Neural cell (in vitro differentiated cells): ENCODE measurements around the gene UIMC1.

Experiments used
- EP300 ChIP-seq: fragments of 450-650 bp; conservative IDR thresholded peaks from 2 replicates; pipeline ENCODE4 v1.6.1; 2014; ENCODE audit warnings: antibody characterized with exemption, mild to moderate bottlenecking, moderate library complexity; ENCODE audit not compliant: poor library complexity, severe bottlenecking
- EZH2 ChIP-seq: fragments of 200-600, 300-800 bp; shearing (Covaris generic), sonication (generic); IDR thresholded peaks from 2 replicates; pipeline ENCODE4 v1.6.1; 2014; ENCODE audit warnings: antibody characterized with exemption, low read length, borderline replicate concordance, mild to moderate bottlenecking; ENCODE audit not compliant: insufficient read depth, poor library complexity, severe bottlenecking
- MXI1 ChIP-seq: fragments of 450-650 bp; conservative IDR thresholded peaks from 2 replicates; pipeline ENCODE4 v1.6.1; 2014; ENCODE audit warnings: antibody characterized with exemption, mild to moderate bottlenecking; ENCODE audit not compliant: poor library complexity, severe bottlenecking
- POLR2AphosphoS5 ChIP-seq: IDR thresholded peaks from 2 replicates; pipeline ENCODE4 v1.6.1; 2012
- TF ChIP-seq, protein P1 (sequence below): fragments of 450-650 bp; IDR thresholded peaks from 2 replicates; pipeline ENCODE4 v1.5.1; 2014; ENCODE audit warnings: antibody characterized with exemption, mild to moderate bottlenecking, moderate library complexity; ENCODE audit not compliant: poor library complexity, severe bottlenecking

DNA sequence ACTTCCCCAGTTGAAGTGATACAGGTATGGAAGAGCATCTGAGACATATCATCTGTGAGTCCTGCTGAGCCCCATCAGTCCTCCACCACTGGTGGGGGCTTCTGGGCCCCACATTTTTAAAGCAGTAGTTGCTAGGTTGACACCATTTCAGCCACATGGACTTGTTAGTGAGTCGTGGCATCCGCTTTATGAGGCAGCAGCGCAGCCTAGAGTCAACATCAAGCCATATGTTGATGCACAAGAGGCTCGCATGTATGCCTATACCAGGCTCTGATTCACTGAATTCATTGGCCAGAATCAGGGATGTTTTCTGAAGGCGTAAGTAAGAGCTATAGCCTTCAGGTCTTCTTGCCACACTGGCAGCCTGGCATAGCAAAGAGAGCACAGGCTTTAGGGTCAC, 42.7 kb upstream of the UIMC1 start:
- no peak for TF ChIP-seq POLR2AphosphoS5
- TF ChIP-seq, protein P1, sequence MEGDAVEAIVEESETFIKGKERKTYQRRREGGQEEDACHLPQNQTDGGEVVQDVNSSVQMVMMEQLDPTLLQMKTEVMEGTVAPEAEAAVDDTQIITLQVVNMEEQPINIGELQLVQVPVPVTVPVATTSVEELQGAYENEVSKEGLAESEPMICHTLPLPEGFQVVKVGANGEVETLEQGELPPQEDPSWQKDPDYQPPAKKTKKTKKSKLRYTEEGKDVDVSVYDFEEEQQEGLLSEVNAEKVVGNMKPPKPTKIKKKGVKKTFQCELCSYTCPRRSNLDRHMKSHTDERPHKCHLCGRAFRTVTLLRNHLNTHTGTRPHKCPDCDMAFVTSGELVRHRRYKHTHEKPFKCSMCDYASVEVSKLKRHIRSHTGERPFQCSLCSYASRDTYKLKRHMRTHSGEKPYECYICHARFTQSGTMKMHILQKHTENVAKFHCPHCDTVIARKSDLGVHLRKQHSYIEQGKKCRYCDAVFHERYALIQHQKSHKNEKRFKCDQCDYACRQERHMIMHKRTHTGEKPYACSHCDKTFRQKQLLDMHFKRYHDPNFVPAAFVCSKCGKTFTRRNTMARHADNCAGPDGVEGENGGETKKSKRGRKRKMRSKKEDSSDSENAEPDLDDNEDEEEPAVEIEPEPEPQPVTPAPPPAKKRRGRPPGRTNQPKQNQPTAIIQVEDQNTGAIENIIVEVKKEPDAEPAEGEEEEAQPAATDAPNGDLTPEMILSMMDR: no peak
- TF ChIP-seq EP300: no peak
- TF ChIP-seq MXI1: no peak
- TF ChIP-seq EZH2: no peak
